K562 (cell line): ENCODE measurements around the gene TRRAP. TPM values are rescaled to one million over a fixed set of nuclear protein-coding genes. Genes with fewer than 3 reads are reported as not detected.

Source experiments
- ATAC-seq: fragments of 200-7000 bp; cut with Tn5 transposase; 3 replicates; pipeline ENCODE4 v1.9.1; 2020; ENCODE audit warnings: moderate library complexity
- BruUV-seq: library from RNA; stranded (reverse); fragments of 400-500 nt; replicated peaks from 2 replicates; lab custom pipeline; 2021; lab: Mats Ljungman, UMichigan
- CTCF ChIA-PET: fragments of 300-600 bp; formaldehyde crosslinking; extraction: SDS; loops from one replicate; lab custom pipeline; 2021; ENCODE audit warnings: low intra/inter-chr PET ratio; lab: Yijun Ruan, JAX
- POLR2A ChIA-PET: fragments of 300-600, 350-650 bp; sonication (Branson Sonifier 250); formaldehyde crosslinking; extraction: SDS; loops from one replicate; lab custom pipeline; 2021; ENCODE audit warnings: antibody characterized with exemption, inconsistent platforms; lab: Yijun Ruan, JAX
- DNase-seq, 4 experiments: peaks; one replicate each; pipeline versions ENCODE4 v3.0.0 to v3.0.0-alpha.2; 2011 to 2018; ENCODE audit warnings: low spot score in 3 of 4, mixed read lengths in 3 of 4; ENCODE audit errors: extremely low read depth in 1 of 4
- FAIRE-seq: peaks from 2 replicates; lab custom pipeline; 2011; peaks lifted over from hg19 to GRCh38; lab: Jason Lieb, UNC
- H2AFZ ChIP-seq: 2 replicates; pipeline ENCODE4 v1.6.0; 2011; ENCODE audit warnings: low read depth, low read length, control low read depth, inconsistent platforms
- H3K27ac ChIP-seq: fragments of 200-600 bp; 3 replicates; pipeline ENCODE4 v1.8.0; 2011; ENCODE audit warnings: low read depth, mild to moderate bottlenecking, control low read depth, inconsistent platforms, low read length, moderate library complexity, mixed read lengths; ENCODE audit errors: extremely low read depth
- H3K27me3 ChIP-seq, 2 experiments: fragments of 300-600 bp in 1 of 2; 2 replicates in 1 of 2; 3 replicates in 1 of 2; pipeline versions ENCODE4 v1.6.0 to v1.8.0; 2011; ENCODE audit warnings: inconsistent platforms in 2 of 2, low read length in 2 of 2, mild to moderate bottlenecking in 1 of 2, mixed read lengths in 1 of 2, moderate library complexity in 1 of 2; ENCODE audit not compliant: control insufficient read depth in 2 of 2, insufficient read depth in 2 of 2
- H3K36me3 ChIP-seq: fragments of 300-600 bp; 3 replicates; pipeline ENCODE4 v1.8.0; 2011; ENCODE audit warnings: mild to moderate bottlenecking, low read length, inconsistent platforms; ENCODE audit not compliant: control insufficient read depth, insufficient read depth
- H3K4me1 ChIP-seq, 2 experiments: fragments of 200-600 bp in 1 of 2; replicated peaks in 1 of 2; 2 replicates in 1 of 2; 3 replicates in 1 of 2; pipeline versions ENCODE4 v1.5.1 to v1.8.0; 2011; ENCODE audit warnings: inconsistent platforms in 2 of 2, low read length in 2 of 2, mild to moderate bottlenecking in 1 of 2, mixed read lengths in 1 of 2, moderate library complexity in 1 of 2; ENCODE audit not compliant: control insufficient read depth in 2 of 2, insufficient read depth in 2 of 2
- H3K4me2 ChIP-seq: 2 replicates; pipeline ENCODE4 v1.6.1; 2011; ENCODE audit warnings: low read length, control low read depth, inconsistent platforms, mixed read lengths; ENCODE audit not compliant: insufficient read depth
- H3K4me3 ChIP-seq: fragments of 200-600 bp; sonication (generic), shearing (Covaris generic); 2 replicates; pipeline ENCODE4 v1.5.1; 2016; ENCODE audit warnings: control low read depth, inconsistent platforms
- H3K79me2 ChIP-seq: fragments of 200-600 bp; 3 replicates; pipeline ENCODE4 v1.8.0; 2011; ENCODE audit warnings: low read length, inconsistent platforms; ENCODE audit not compliant: control insufficient read depth, insufficient read depth
- H3K9ac ChIP-seq, 2 experiments: 2 replicates each; pipeline versions ENCODE4 v1.6.0 to v1.6.1; 2011; ENCODE audit warnings: low read depth in 2 of 2, low read length in 2 of 2, control low read depth in 1 of 2, inconsistent platforms in 1 of 2, mild to moderate bottlenecking in 1 of 2, mixed read lengths in 1 of 2; ENCODE audit not compliant: insufficient read depth in 1 of 2
- H3K9me1 ChIP-seq: one replicate; pipeline ENCODE4 v1.6.0; 2011; ENCODE audit warnings: inconsistent platforms, mild to moderate bottlenecking, low read length, moderate library complexity; ENCODE audit not compliant: control insufficient read depth, insufficient read depth
- H3K9me3 ChIP-seq: replicated peaks from 2 replicates; pipeline ENCODE4 v1.5.1; 2011; ENCODE audit warnings: low read depth, low read length, inconsistent platforms; ENCODE audit not compliant: control insufficient read depth, insufficient read depth
- H4K20me1 ChIP-seq: replicated peaks from 2 replicates; pipeline ENCODE4 v1.6.1; 2011; ENCODE audit warnings: low read length, inconsistent platforms, mixed read lengths; ENCODE audit not compliant: control insufficient read depth, insufficient read depth
- FUS ChIP-seq: fragments of 200-400 bp; formaldehyde crosslinking; optimal IDR thresholded peaks from 2 replicates; pipeline ENCODE3; 2017; ENCODE audit warnings: low read depth, low read length
- JUN ChIP-seq, 2 experiments: sonication (generic) in 1 of 2; formaldehyde crosslinking in 1 of 2; IDR thresholded peaks; 2 replicates each; pipeline versions ENCODE4 v1.6.1 to v1.8.0; 2012 to 2022; ENCODE audit warnings: borderline replicate concordance in 2 of 2, mild to moderate bottlenecking in 2 of 2, improper control_type of control experiment in 1 of 2, low read depth in 1 of 2, low read length in 1 of 2, missing genetic modification reagents in 1 of 2
- KDM5B ChIP-seq: fragments of 200-600 bp; sonication (generic); IDR thresholded peaks from 2 replicates; pipeline ENCODE4 v1.6.1; 2012; ENCODE audit warnings: low read depth, mild to moderate bottlenecking, moderate library complexity, low read length, control low read depth, inconsistent platforms; ENCODE audit not compliant: insufficient replicate concordance
- MTA3 ChIP-seq: fragments of 450-650 bp; formaldehyde crosslinking; IDR thresholded peaks from 2 replicates; pipeline ENCODE4 v1.6.1; 2017; ENCODE audit warnings: mild to moderate bottlenecking, borderline replicate concordance
- NCOA2 ChIP-seq, 2 experiments: fragments of 450-650 bp; IDR thresholded peaks; 2 replicates each; pipeline ENCODE4 v1.6.1; 2018; ENCODE audit warnings: mild to moderate bottlenecking in 2 of 2, moderate library complexity in 1 of 2; ENCODE audit not compliant: partially characterized antibody in 2 of 2
- TCFL5 ChIP-seq: fragments of 250-450 bp; sonication (Bioruptor Pico); conservative IDR thresholded peaks from 2 replicates; pipeline ENCODE4 v1.6.1; 2021; ENCODE audit warnings: mild to moderate bottlenecking, moderate library complexity, matching md5 sums
- U2AF1 ChIP-seq: fragments of 200-400 bp; formaldehyde crosslinking; optimal IDR thresholded peaks from 2 replicates; pipeline ENCODE3; 2017; ENCODE audit warnings: mild to moderate bottlenecking, low read depth, low read length, moderate library complexity
- ZBTB17 ChIP-seq: fragments of 450-650 bp; formaldehyde crosslinking; IDR thresholded peaks from 2 replicates; pipeline ENCODE4 v1.4.0; 2020; ENCODE audit warnings: mild to moderate bottlenecking
- WGBS: fragments of 100-300 bp; shearing (Covaris generic); methylation state at CpG from one replicate; pipeline ENCODE4 v1.1.6; 2016; ENCODE audit warnings: low coverage, mixed read lengths; ENCODE audit not compliant: insufficient coverage; ENCODE audit errors: missing lambda C conversion rate; 5-methylcytosine and 5-hydroxymethylcytosine counted together
- in situ Hi-C: fragments of 300-500 bp; cut with MboI; formaldehyde crosslinking; loops from 4 replicates; pipeline ENCODE4 v1.15.0; 2018; ENCODE audit warnings: inconsistent platforms, mixed read lengths
- intact Hi-C: fragments of 100-400 bp; cut with micrococcal nuclease; formaldehyde crosslinking; loops from 2 replicates; pipeline ENCODE4 v1.14.2; 2022
- polyA plus RNA-seq, 8 experiments: library from polyadenylated mRNA; depleted of rRNA in 4 of 8; stranded (reverse) in 5 of 8; unstranded in 3 of 8; fragments of >200 nt; fragmentation: Nextera tagmentation in 2 of 8; fragmentation: Illumina TruSeq in 1 of 8; extraction: Ambion mirVana in 2 of 8; extraction: Trizol in 1 of 8; gene quantifications; 2 replicates each; pipeline versions ENCODE4 v1.2.1 to v1.2.3, GENCODE V29; 2011 to 2014; ENCODE audit warnings: inconsistent platforms in 1 of 8, missing spikeins in 1 of 8
- total RNA-seq, 7 experiments: library from RNA; depleted of rRNA in 6 of 7; stranded (reverse); fragments of >200 nt in 6 of 7; fragmentation: Illumina TruSeq in 2 of 7; extraction: Trizol in 2 of 7; gene quantifications; 2 replicates each; pipeline versions ENCODE4 v1.2.1 to v1.2.3, GENCODE V29; 2011 to 2021; ENCODE audit warnings: low replicate concordance in 1 of 7

The TRRAP gene
- total and polyA plus RNA-seq, 9 of the 15 experiments (the other 6 are each of a cell fraction or from before 2014, with no cell fraction given): 1.3 to 47.2 (median 9.7) TPM

- DNase-seq: no peak
- Histone ChIP-seq H3K9me1 (no peaks in the 10 kb centered on the region), H3K9ac (no peak overlapping the region), H3K36me3 (peaks cover 100% of the 10 kb centered on the region), H4K20me1 (no peaks in the 10 kb centered on the region), H2AFZ (no peak overlapping the region), H3K4me2 (no peak overlapping the region), H3K9me3 (no peaks in the 10 kb centered on the region), H3K27ac (no peak overlapping the region), H3K4me3 (no peak overlapping the region), H3K79me2 (no peaks in the 10 kb centered on the region), H3K4me1 (no peaks in the 10 kb centered on the region)
- FAIRE-seq: no peak
- no TSS peak for BruUV-seq
- no peak for ATAC-seq
- in situ Hi-C loops: no loop called here
- intact Hi-C loops: no loop called here
- CTCF ChIA-PET: no interaction called here
- WGBS: 98% methylated on average over 13 of the region's 14 CpGs
- no peak for TF ChIP-seq U2AF1
- TF ChIP-seq TCFL5 (CRISPR knock-in tag): no peak
- TF ChIP-seq, all 486 proteins: peak for 0
- POLR2A ChIA-PET: interaction anchor here (0.7 kb wide), 1 partner anchor 1029 kb away, joined by 3 read pairs; no protein-coding TSS in a partner anchor
- H3K27me3 ChIP-seq: no peaks in the 10 kb centered on the region
Measured at GRCh38 chr7:98991141-98991540, 112.8 kb downstream of the TRRAP start.

GRCh38 chr7:98992076-98992475 is 113.7 kb downstream of the TRRAP start:
- no peaks in the 10 kb centered on the region for H3K79me2 ChIP-seq
- H3K27me3 ChIP-seq: no peaks in the 10 kb centered on the region
- no peaks in the 10 kb centered on the region for H4K20me1 ChIP-seq
- CTCF ChIA-PET: no interaction called here
- H3K9ac ChIP-seq: no peak overlapping the region
- no peaks in the 10 kb centered on the region for H3K9me3 ChIP-seq
- WGBS: 95% methylated on average over 15 of the region's 16 CpGs
- TF ChIP-seq JUN (IDR thresholded peaks at IDR 0.05; ENCODE audit: borderline replicate concordance, low read depth, low read length) (no peak), JUN (CRISPR knock-in tag; IDR thresholded peaks at IDR 0.05; ENCODE audit: borderline replicate concordance) (no peak), NCOA2 (IDR thresholded peaks at IDR 0.05; ENCODE audit: partially characterized antibody in 2 of 2) (no peak), MTA3 (no peak), FUS (no peak), KDM5B (no peak), ZBTB17 (CRISPR knock-in tag) (no peak)
- H2AFZ ChIP-seq: no peak overlapping the region
- no peaks in the 10 kb centered on the region for H3K4me1 ChIP-seq
- FAIRE-seq: no peak
- H3K36me3 ChIP-seq: peaks cover 95% of the 10 kb centered on the region
- POLR2A ChIA-PET: no interaction called here
- no peak for ATAC-seq
- no TSS peak for BruUV-seq
- no peaks in the 10 kb centered on the region for H3K9me1 ChIP-seq
- no peak overlapping the region for H3K4me3 ChIP-seq
- no peak for DNase-seq
- in situ Hi-C loops: no loop called here
- no peak overlapping the region for H3K4me2 ChIP-seq
- H3K27ac ChIP-seq: no peak overlapping the region
- intact Hi-C loops: no loop called here
